GM18499 (cell line): ENCODE results near the gene STH.

Experiments
- ATAC-seq: cut with Tn5 transposase; IDR thresholded peaks from one replicate; pipeline ENCODE4 v1.9.1; 2021; ENCODE audit warnings: moderate number of reproducible peaks; ENCODE audit not compliant: insufficient read depth, unreplicated experiment

Gene STH

GRCh38 chr17:45982791-45983613 is 16.0 kb upstream of the STH start:
- ATAC-seq, result no peak

GRCh38 chr17:45983614-45984310 is 15.3 kb upstream of the STH start:
- ATAC-seq, result no peak

GRCh38 chr17:45984368-45984767 is 14.7 kb upstream of the STH start:
- ATAC-seq, result no peak

- ATAC-seq, result no peak
Observed at GRCh38 chr17:45985447-45985846, 13.6 kb upstream of the STH start.

DNA sequence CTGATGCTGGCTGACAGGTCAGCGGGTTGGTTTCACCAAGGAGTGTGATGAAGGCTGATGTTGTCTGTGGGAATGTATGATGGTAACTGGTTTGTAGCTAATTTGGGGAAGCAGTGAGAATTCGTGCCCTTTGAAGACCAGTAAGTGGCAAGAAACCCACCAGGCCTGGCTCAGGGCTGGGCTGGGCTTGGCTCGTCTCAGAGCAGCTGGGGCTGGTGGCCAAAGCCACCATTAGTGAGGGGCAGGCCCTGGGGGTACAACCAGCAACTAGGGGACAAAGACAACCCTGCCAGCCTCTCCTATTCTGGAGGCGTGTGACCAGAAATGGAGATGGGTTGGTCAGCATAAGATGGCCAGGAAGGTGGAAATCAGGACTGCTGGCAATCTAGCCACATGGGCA is 13.0 kb upstream of the STH start:
- ATAC-seq, result no peak

DNA sequence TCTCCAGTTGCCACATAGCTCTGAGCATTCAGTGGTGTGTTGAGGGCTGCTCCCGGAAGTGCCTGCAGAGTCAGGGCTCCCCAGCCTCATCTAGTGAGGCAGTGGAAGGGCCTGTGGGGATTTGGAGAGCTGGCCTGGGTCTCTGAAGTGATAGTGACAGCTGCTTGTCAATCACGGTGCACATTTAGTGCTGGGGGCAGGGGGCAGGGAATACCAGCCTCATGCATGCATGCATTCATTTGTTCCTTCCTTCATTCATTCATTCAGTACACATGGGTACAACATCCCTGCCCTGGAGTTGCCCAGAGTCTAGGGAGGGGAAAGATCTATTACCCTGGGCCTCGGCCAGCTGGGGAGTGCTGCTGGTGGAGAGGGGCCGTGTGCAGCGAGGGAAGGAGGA is 11.3 kb upstream of the STH start:
- ATAC-seq, result no peak

DNA sequence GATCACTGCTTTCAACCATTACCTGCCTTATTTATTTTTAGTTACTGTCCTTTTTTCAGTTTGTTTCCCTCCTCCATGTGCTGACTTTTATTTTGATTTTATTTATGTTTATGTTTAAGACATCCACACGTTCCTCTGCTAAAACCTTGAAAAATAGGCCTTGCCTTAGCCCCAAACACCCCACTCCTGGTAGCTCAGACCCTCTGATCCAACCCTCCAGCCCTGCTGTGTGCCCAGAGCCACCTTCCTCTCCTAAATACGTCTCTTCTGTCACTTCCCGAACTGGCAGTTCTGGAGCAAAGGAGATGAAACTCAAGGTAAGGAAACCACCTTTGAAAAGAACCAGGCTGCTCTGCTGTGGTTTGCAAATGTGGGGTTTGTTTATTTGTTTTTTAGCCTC is 9.3 kb upstream of the STH start:
- no peak for ATAC-seq

DNA sequence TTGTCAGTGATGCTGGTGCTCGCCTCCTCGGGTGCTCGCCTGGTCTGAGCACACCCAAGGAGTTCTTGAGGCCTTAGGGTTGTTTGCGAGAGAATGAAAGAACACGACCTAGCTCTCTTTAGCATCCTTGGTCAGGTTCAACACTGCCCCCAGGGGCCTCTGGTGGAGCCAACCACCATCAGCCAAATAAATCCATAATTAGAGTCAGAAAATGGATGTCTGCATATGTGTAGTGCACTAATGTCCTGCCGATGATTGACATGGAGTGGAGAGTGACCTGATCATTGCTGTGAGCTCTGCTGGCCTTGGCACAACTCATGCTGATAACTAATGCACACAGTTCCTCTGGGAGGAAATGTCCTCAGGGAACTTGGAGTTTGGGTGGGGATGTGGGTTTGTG is 8.2 kb upstream of the STH start:
- no peak for ATAC-seq

DNA sequence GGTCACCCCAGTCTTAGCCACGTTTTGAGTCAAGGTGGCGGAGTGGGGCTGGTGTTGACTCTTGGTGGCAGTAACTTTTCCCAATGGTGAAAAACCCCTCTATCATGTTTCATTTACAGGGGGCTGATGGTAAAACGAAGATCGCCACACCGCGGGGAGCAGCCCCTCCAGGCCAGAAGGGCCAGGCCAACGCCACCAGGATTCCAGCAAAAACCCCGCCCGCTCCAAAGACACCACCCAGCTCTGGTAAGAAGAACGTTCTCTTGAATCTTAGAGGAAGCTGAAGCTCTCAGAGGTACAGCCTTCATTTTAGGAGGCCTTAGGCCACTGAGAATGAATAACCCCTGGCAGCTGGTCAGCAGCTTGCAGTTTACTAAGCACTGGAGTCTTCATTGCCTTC is 7.7 kb upstream of the STH start:
- no peak for ATAC-seq

DNA sequence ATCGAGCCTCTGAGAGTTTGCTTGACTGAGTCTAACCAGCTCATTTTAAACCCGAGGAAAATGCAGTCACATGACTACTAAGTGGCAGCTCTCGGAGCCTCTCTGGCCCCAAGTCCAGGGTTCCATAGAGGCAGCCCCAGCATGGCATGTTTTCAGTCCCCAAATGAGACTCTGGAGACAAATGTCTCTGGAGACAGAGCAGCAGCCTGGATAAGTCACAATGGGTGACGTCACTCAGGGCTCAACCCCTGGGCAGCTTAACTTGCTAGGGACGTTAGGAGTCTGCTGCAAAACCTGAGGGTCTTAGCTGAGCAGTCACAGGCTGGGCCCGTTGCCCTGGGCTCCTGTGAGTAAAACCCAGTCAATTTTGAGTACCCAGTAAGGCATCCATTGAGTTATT is 6.9 kb upstream of the STH start:
- no peak for ATAC-seq

GRCh38 chr17:45992904-45993303 is 6.1 kb upstream of the STH start:
- ATAC-seq, result no peak

GRCh38 chr17:45993962-45994627 is 5.0 kb upstream of the STH start:
- no peak for ATAC-seq

GRCh38 chr17:45994987-45995386 is 4.1 kb upstream of the STH start:
- no peak for ATAC-seq

DNA sequence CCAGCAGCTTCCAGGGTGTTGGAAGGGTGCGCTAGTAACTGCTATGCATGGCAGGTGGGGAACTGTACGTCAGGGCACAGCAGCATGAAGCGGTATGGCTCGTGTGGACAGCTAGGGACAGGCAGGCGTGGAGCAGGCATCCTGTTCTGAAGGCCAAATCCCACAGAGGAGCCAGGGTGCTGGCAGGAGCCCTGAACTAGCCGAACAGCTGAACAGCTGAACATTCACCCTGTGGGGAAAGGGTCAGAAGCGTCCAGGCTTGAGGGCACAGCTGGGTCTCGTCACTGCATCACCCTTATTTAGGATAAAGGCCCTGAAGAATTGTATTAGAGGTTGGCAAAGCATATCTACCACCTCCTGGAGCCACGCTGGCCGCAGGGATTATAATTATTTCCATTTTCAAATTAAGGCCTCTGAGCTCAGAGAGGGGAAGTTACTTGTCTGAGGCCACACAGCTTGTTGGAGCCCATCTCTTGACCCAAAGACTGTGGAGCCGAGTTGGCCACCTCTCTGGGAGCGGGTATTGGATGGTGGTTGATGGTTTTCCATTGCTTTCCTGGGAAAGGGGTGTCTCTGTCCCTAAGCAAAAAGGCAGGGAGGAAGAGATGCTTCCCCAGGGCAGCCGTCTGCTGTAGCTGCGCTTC is 3.3 kb upstream of the STH start:
- ATAC-seq, result no peak

- ATAC-seq, result no peak
Observed at GRCh38 chr17:45996282-45996937, 2.6 kb upstream of the STH start.

DNA sequence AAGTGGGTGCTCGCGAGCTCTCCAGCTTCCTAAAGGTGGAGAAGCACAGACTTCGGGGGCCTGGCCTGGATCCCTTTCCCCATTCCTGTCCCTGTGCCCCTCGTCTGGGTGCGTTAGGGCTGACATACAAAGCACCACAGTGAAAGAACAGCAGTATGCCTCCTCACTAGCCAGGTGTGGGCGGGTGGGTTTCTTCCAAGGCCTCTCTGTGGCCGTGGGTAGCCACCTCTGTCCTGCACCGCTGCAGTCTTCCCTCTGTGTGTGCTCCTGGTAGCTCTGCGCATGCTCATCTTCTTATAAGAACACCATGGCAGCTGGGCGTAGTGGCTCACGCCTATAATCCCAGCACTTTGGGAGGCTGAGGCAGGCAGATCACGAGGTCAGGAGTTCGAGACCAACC is 1.9 kb upstream of the STH start:
- ATAC-seq, result no peak

GRCh38 chr17:45997624-45998023 is 1.4 kb upstream of the STH start:
- ATAC-seq, result no peak

DNA sequence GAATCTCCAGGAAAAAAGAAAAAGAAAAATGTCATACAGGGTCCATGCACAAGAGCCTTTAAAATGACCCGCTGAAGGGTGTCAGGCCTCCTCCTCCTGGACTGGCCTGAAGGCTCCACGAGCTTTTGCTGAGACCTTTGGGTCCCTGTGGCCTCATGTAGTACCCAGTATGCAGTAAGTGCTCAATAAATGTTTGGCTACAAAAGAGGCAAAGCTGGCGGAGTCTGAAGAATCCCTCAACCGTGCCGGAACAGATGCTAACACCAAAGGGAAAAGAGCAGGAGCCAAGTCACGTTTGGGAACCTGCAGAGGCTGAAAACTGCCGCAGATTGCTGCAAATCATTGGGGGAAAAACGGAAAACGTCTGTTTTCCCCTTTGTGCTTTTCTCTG is 845 bp downstream of the STH start:
- no peak for ATAC-seq

DNA sequence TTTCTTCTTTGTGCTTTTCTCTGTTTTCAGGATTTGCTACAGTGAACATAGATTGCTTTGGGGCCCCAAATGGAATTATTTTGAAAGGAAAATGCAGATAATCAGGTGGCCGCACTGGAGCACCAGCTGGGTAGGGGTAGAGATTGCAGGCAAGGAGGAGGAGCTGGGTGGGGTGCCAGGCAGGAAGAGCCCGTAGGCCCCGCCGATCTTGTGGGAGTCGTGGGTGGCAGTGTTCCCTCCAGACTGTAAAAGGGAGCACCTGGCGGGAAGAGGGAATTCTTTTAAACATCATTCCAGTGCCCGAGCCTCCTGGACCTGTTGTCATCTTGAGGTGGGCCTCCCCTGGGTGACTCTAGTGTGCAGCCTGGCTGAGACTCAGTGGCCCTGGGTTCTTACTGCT is 1.2 kb downstream of the STH start:
- no peak for ATAC-seq

DNA sequence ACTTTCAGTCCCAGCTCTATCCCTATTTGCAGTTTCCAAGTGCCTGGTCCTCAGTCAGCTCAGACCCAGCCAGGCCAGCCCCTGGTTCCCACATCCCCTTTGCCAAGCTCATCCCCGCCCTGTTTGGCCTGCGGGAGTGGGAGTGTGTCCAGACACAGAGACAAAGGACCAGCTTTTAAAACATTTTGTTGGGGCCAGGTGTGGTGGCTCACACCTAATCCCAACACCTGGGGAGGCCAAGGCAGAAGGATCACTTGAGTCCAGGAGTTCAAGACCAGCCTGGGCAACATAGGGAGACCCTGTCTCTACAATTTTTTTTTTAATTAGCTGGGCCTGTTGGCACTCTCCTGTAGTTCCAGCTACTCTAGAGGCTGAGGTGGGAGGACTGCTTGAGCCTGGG is 1.7 kb downstream of the STH start:
- ATAC-seq, result no peak
